Measurements from ENCODE around the gene ZNF771. TPM values are rescaled to one million over a fixed set of nuclear protein-coding genes. Genes with fewer than 3 reads are reported as not detected.

Gene ZNF771
- total RNA-seq, 2 donors from 2014 or later = 32.3 to 36.3 TPM

DNA sequence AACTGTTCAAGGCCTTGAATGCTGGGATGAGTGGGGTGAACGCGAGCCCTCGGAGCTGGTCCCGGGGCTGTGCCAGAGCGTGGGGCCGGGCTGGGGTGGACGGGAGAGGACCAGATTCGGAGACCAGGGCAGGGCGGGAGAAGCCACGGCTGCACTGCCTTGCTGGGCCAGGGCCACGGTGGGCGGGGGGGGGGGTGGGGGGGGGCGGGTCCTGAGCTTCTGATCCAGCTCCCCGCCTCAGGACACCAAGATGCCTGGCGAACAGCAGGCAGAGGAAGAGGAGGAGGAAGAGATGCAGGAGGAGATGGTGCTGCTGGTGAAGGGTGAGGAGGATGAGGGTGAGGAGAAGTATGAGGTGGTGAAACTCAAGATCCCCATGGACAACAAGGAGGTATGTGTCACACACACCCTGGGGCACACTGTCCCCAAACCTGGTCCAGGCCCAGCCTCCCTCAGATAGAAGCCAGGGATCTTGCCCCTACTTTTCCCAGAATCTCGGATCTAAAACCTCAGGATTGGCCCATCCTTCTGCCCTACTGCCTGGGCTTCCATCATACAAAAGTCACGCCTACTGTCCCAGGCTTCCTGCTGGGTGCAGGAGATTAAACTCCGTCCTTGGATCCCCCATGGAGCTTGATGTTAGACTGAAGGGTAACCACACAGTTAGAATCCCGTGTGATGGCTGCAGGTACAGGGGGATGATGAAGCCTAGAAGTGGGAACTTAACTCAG, 563 bp downstream of the ZNF771 start:
- Histone ChIP-seq H3K27me3 (replicated peaks; ENCODE audit: insufficient read depth) (no peaks in the 10 kb centered on the region), H3K27ac (peak overlapping the region; percentile 76 to 85), H3K36me3 (no peaks in the 10 kb centered on the region), H3K4me3 (peak overlapping the region; percentile 69 to 75), H3K4me1 (replicated peaks) (peaks cover 2% of the 10 kb centered on the region), H3K9me3 (no peaks in the 10 kb centered on the region)
- DNase-seq (ENCODE audit: low spot score) = no peak
- WGBS = 12% methylated on average over 17 of the region's 19 CpGs
- intact Hi-C loops (cut with DNase I) = loop anchor here (10.0 kb wide), 1 partner anchor 313 kb away; the partner anchor contains the start of genes TBX6 and YPEL3
- TF ChIP-seq POLR2A (IDR thresholded peaks at IDR 0.05) = no peak
- TF ChIP-seq, protein P1, sequence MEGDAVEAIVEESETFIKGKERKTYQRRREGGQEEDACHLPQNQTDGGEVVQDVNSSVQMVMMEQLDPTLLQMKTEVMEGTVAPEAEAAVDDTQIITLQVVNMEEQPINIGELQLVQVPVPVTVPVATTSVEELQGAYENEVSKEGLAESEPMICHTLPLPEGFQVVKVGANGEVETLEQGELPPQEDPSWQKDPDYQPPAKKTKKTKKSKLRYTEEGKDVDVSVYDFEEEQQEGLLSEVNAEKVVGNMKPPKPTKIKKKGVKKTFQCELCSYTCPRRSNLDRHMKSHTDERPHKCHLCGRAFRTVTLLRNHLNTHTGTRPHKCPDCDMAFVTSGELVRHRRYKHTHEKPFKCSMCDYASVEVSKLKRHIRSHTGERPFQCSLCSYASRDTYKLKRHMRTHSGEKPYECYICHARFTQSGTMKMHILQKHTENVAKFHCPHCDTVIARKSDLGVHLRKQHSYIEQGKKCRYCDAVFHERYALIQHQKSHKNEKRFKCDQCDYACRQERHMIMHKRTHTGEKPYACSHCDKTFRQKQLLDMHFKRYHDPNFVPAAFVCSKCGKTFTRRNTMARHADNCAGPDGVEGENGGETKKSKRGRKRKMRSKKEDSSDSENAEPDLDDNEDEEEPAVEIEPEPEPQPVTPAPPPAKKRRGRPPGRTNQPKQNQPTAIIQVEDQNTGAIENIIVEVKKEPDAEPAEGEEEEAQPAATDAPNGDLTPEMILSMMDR (IDR thresholded peaks at IDR 0.05) = no peak
- TF ChIP-seq POLR2AphosphoS5 (IDR thresholded peaks at IDR 0.05) = no peak

DNA sequence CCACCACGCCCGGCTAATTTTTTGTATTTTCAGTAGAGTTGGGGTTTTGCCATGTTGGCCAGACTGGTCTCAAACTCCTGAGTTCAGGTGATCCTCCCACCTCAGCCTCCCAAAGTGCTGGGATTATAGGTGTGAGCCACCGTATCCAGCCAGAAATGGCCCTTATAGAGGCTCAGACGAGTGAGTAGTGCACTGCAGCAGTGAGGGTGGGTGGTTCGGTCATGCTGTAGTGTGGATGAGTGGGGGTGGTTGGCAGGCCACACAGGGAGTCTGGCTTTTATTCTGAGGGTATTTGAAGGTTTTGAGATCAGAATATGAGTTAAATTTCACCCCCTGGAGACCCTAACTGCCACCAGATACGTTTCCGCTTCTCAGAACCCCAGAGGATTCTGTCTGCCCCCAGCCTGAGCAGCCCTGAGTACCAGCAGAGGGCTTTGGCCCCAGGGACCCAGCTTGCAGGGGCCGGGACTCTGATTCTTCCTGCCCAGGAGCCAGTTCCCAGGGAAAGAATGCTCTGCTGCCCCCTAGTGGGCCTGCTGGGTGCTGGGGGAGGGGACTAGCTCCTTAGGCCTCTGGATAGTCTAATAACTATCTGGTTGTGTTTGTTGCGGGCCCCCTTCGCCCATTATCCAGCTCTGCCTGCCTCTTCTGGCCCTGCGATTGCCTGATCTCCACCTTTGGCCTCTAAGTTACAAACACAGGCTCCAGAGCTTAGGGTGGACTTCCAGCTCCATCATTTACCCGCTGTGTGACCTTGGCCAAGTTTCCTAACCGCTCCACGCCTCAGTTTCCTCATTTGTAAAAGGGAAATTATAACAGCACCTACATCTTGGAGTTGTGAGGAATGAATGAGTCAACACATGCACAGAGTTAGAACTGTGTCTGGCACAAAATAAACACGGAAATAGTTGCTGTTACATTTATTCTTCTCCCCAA, 2.0 kb downstream of the ZNF771 start:
- DNase-seq (ENCODE audit: low spot score) = peak; percentile 84
- no peaks in the 10 kb centered on the region for H3K9me3 ChIP-seq
- no peak overlapping the region for H3K27ac ChIP-seq
- 41% methylated on average over 15 of the region's 15 CpGs for WGBS
- intact Hi-C loops (cut with DNase I) = loop anchor here (10.0 kb wide), 1 partner anchor 315 kb away; the partner anchor contains the start of genes TBX6 and YPEL3
- peaks cover 2% of the 10 kb centered on the region for H3K4me1 ChIP-seq (replicated peaks)
- H3K36me3 ChIP-seq = no peaks in the 10 kb centered on the region
- no peaks in the 10 kb centered on the region for H3K27me3 ChIP-seq (replicated peaks; ENCODE audit: insufficient read depth)
- H3K4me3 ChIP-seq = no peak overlapping the region
- no peak for TF ChIP-seq POLR2A (IDR thresholded peaks at IDR 0.05)
- TF ChIP-seq, protein P1 (IDR thresholded peaks at IDR 0.05) = peak; percentile 83 to 93 (median 92)
- peak; percentile 71 for TF ChIP-seq POLR2AphosphoS5 (IDR thresholded peaks at IDR 0.05)

DNA sequence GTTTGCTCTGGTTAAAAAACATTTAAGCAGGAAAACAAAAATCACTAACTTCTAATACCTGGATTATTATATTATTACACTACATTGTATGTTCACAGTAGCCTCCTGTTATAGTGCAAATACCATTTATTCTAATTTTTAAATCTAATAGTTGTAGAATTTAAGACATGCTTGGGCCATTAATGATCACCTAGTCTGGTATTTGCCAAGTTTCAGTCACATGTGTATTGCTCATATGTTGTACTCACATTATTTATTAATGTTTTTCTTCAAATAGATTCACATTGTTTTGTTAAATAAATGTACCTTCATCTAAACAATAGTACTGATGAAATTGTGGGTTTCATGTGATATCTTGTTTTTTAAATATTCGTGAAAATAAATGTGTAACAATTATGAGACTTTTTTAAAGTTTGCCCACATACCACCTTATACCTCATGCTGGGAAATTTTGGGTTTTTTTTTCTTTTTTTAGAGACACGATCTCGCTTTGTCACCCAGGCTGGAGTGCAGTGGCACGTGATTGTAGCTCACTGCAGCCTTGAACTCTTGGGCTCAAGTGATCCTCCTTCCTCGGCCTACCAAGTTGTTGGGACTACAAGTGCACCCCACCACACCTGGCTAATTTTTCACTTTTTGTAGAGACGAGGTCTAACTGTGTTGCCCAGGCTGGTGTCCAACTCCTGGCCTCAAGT, 5.9 kb downstream of the ZNF771 start:
- Histone ChIP-seq H3K4me1 (replicated peaks) (no peaks in the 10 kb centered on the region), H3K4me3 (no peak overlapping the region), H3K36me3 (no peaks in the 10 kb centered on the region), H3K27me3 (replicated peaks; ENCODE audit: insufficient read depth) (no peaks in the 10 kb centered on the region), H3K9me3 (no peaks in the 10 kb centered on the region), H3K27ac (no peak overlapping the region)
- intact Hi-C loops (cut with DNase I) = no loop called here
- no peak for DNase-seq (ENCODE audit: low spot score)
- TF ChIP-seq, protein P1 (IDR thresholded peaks at IDR 0.05) = no peak
- no peak for TF ChIP-seq POLR2AphosphoS5 (IDR thresholded peaks at IDR 0.05)
- TF ChIP-seq POLR2A (IDR thresholded peaks at IDR 0.05) = no peak
- WGBS = 86% methylated on average over 6 of the region's 6 CpGs

DNA sequence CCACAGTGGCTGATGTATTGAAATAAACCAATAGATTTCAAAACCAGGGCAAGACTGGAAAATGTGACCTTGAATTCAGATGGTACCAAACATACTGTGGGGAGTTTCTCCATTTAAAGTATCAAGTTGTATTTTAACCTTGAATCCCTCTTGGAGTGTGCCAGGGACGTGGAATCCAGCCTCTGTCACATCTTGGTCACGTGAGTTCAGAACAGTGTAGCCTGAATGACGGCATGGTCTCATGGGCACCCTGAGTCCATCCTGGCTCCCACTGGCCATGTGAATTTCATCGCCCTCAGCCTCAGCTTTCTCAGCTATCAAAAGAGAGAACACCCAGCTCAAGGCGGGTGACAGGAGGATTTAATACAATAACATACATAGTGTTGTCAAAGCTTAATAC, 6.8 kb downstream of the ZNF771 start:
- Histone ChIP-seq H3K27me3 (replicated peaks; ENCODE audit: insufficient read depth) (no peaks in the 10 kb centered on the region), H3K4me3 (no peak overlapping the region), H3K9me3 (no peaks in the 10 kb centered on the region), H3K4me1 (replicated peaks) (no peaks in the 10 kb centered on the region), H3K27ac (no peak overlapping the region), H3K36me3 (no peaks in the 10 kb centered on the region)
- no peak for DNase-seq (ENCODE audit: low spot score)
- TF ChIP-seq POLR2A (IDR thresholded peaks at IDR 0.05) (no peak), POLR2AphosphoS5 (IDR thresholded peaks at IDR 0.05) (no peak)
- TF ChIP-seq, protein P1 (IDR thresholded peaks at IDR 0.05) = no peak
- intact Hi-C loops (cut with DNase I) = no loop called here
- 87% methylated on average over 5 of the region's 5 CpGs for WGBS

Data from prostate gland (tissue), 2 donors.